SU-DHL-6 (cell line): Measurements from ENCODE around the gene OR6C65.
"Not testable (repeated sequence)": the region's sequence is repeated elsewhere in the genome, so short reads cannot be mapped to it uniquely, and the experiment has no call there.

Experiments
- EZH2phosphoT487 ChIP-seq: fragments of 200-600 bp; sonication (generic), shearing (Covaris generic); conservative IDR thresholded peaks from 2 replicates; pipeline ENCODE4 v1.6.1; 2018; ENCODE audit warnings: mild to moderate bottlenecking, antibody characterized with exemption, low read length, moderate library complexity, mixed read lengths
- TF ChIP-seq, protein P1 (sequence below): fragments of 200-600 bp; sonication (generic); IDR thresholded peaks from one replicate; pipeline ENCODE4 v1.5.1; 2017; ENCODE audit warnings: antibody characterized with exemption, mild to moderate bottlenecking, low read length, moderate library complexity; ENCODE audit not compliant: insufficient read depth, poor library complexity, severe bottlenecking

DNA sequence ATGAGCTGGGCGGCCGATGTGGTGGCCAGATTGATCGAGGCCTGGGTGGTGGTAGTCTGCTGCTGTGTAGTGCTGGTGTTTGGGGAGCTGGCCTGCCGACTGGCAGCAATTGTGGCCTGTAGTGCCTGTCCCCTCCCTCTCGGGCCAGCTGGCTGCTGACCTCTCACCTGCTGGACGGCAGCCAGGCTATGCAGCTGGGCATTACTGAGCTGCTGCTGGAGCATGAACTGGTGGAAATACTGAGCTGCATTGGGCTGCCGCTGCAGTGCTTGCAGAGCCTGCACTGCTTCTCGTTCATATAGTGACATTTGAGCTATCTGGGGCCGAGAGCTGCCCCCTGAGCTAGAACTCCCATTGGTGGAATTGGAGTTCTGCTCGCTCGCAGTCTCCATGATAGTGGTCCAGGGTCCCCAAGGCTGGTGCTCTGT, 14.1 kb downstream of the OR6C65 start:
- TF ChIP-seq, protein P1, sequence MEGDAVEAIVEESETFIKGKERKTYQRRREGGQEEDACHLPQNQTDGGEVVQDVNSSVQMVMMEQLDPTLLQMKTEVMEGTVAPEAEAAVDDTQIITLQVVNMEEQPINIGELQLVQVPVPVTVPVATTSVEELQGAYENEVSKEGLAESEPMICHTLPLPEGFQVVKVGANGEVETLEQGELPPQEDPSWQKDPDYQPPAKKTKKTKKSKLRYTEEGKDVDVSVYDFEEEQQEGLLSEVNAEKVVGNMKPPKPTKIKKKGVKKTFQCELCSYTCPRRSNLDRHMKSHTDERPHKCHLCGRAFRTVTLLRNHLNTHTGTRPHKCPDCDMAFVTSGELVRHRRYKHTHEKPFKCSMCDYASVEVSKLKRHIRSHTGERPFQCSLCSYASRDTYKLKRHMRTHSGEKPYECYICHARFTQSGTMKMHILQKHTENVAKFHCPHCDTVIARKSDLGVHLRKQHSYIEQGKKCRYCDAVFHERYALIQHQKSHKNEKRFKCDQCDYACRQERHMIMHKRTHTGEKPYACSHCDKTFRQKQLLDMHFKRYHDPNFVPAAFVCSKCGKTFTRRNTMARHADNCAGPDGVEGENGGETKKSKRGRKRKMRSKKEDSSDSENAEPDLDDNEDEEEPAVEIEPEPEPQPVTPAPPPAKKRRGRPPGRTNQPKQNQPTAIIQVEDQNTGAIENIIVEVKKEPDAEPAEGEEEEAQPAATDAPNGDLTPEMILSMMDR = not testable (repeated sequence)
- not testable (repeated sequence) for TF ChIP-seq EZH2phosphoT487
